ENCODE results near the gene KRTAP12-3. TPM values are rescaled to one million over a fixed set of nuclear protein-coding genes. Genes with fewer than 3 reads are reported as not detected.

KRTAP12-3 gene
- total and polyA plus RNA-seq, 9 of the 15 experiments (the other 6 are each of a cell fraction or from before 2014, with no cell fraction given) = not detected

DNA sequence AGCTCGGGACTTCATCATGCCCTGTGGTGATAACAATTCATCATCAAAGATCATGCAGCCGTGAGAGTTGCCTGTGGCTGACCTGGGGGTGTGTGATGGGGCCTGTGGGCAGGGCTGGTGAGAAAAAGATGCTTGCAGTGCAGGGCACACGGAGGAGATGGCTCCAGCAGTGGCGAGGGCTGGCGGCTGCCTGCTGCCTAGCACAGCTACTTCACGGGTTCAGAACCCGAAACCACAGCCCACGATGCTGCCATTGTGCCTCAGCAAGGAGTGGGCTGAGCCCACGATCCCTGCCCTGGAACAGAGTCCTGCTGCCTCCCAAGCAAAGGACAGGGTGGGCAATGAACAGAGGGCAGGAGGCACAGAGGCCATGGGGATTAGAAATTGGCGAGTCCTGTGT lies 31.5 kb upstream of the KRTAP12-3 start (continued):
- TF ChIP-seq FOXK2 (conservative IDR thresholded peaks at IDR 0.05 in 1 of 2, IDR thresholded peaks at IDR 0.05 in 1 of 2; ENCODE audit: low read depth in 2 of 2) (no peak), ARID2 (IDR thresholded peaks at IDR 0.05) (no peak)

DNA sequence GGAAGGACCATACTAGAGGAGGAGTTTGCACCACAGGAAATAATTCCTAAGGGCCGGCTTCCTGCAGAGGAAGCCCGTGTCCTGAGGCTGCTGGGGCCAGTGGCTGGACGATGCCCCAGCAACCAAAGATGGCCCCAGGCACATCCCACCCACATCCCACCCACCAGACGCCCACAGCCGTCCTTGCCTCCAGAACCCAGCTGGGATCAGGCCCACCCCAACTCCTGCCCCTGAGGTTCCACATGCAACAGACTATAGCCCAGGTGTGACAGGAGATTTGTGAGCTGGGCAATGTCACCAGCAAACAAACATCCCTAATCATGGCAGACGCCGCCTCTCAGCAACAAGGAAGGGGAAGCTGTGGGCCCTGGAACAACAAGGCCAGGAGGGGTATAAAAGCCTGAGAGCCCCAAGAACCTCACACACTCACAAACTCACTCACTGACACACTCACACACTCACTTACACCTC lies 31.0 kb upstream of the KRTAP12-3 start, which contains the start of gene KRTAP10-9:
Gene KRTAP10-9 (plus strand): TSS at position 421 of the 471 bp plus-strand sequence. CDS start 79 bp downstream, outside the sequence.
- H3K79me2 ChIP-seq (ENCODE audit: control insufficient read depth, insufficient read depth, low read length) = no peaks in the 10 kb centered on the region
- WGBS (ENCODE audit: insufficient coverage, low coverage, missing lambda C conversion rate) = 0% methylated on average over 7 of the region's 7 CpGs
- H3K9me3 ChIP-seq (replicated peaks; ENCODE audit: control insufficient read depth, insufficient read depth, low read depth, low read length) = peaks cover 5% of the 10 kb centered on the region; the same call in 1 of the 2 replicates
- DNase-seq (ENCODE audit: extremely low read depth in 1 of 4, low spot score in 3 of 4) (no peak), ATAC-seq (no peak), FAIRE-seq (no peak)
- ChIA-PET CTCF (ENCODE audit: low intra/inter-chr PET ratio) (no interaction called here), POLR2A (no interaction called here)
- in situ Hi-C loops (cut with MboI) = no loop called here
- H3K27ac ChIP-seq (ENCODE audit: extremely low read depth, low read depth, low read length) = no peak within 1 kb of the TSS
- no TSS peak for BruUV-seq (replicated peaks)
- intact Hi-C loops (cut with micrococcal nuclease) = no loop called here
- no peaks in the 10 kb centered on the region for H4K20me1 ChIP-seq (replicated peaks; ENCODE audit: control insufficient read depth, insufficient read depth, low read length)
- H3K4me3 ChIP-seq = no peak within 1 kb of the TSS
- H3K36me3 ChIP-seq (ENCODE audit: control insufficient read depth, insufficient read depth, low read length) = no peaks in the 10 kb centered on the region
- no peak within 1 kb of the TSS for H2AFZ ChIP-seq (ENCODE audit: low read depth, low read length)
- H3K9me1 ChIP-seq (ENCODE audit: control insufficient read depth, insufficient read depth, low read length) = no peaks in the 10 kb centered on the region
- no peak within 1 kb of the TSS for H3K4me2 ChIP-seq (ENCODE audit: insufficient read depth, low read length)
- no peaks in the 10 kb centered on the region for H3K4me1 ChIP-seq (replicated peaks in 1 of 2; ENCODE audit: control insufficient read depth in 2 of 2, insufficient read depth in 2 of 2, low read length in 2 of 2)
- H3K9ac ChIP-seq (ENCODE audit: insufficient read depth in 1 of 2, low read depth in 2 of 2, low read length in 2 of 2) = no peak within 1 kb of the TSS
- peaks cover 0 to 6% of the 10 kb centered on the region in 2 experiments; a peak in 1 of 5 replicates for H3K27me3 ChIP-seq (ENCODE audit: control insufficient read depth in 2 of 2, insufficient read depth in 2 of 2, low read length in 2 of 2)
- TF ChIP-seq SMARCA5 (IDR thresholded peaks at IDR 0.05) (no peak), RBM14 (IDR thresholded peaks at IDR 0.05; ENCODE audit: borderline replicate concordance, insufficient read depth, low read depth, low read length) (no peak), POLR2H (tag; IDR thresholded peaks at IDR 0.05; ENCODE audit: low read depth) (no peak), BRF1 (IDR thresholded peaks at IDR 0.05; ENCODE audit: borderline replicate concordance, extremely low read depth, insufficient read length) (no peak), ZNF512 (tag; IDR thresholded peaks at IDR 0.05) (no peak), E4F1 (CRISPR knock-in tag; IDR thresholded peaks at IDR 0.05; ENCODE audit: borderline replicate concordance) (no peak), ZNF77 (CRISPR knock-in tag; IDR thresholded peaks at IDR 0.05) (no peak), NR2C1 (IDR thresholded peaks at IDR 0.05) (no peak), NR2C1 (tag; IDR thresholded peaks at IDR 0.05) (no peak), YBX1 (IDR thresholded peaks at IDR 0.05) (no peak)
- TF ChIP-seq, protein P1, sequence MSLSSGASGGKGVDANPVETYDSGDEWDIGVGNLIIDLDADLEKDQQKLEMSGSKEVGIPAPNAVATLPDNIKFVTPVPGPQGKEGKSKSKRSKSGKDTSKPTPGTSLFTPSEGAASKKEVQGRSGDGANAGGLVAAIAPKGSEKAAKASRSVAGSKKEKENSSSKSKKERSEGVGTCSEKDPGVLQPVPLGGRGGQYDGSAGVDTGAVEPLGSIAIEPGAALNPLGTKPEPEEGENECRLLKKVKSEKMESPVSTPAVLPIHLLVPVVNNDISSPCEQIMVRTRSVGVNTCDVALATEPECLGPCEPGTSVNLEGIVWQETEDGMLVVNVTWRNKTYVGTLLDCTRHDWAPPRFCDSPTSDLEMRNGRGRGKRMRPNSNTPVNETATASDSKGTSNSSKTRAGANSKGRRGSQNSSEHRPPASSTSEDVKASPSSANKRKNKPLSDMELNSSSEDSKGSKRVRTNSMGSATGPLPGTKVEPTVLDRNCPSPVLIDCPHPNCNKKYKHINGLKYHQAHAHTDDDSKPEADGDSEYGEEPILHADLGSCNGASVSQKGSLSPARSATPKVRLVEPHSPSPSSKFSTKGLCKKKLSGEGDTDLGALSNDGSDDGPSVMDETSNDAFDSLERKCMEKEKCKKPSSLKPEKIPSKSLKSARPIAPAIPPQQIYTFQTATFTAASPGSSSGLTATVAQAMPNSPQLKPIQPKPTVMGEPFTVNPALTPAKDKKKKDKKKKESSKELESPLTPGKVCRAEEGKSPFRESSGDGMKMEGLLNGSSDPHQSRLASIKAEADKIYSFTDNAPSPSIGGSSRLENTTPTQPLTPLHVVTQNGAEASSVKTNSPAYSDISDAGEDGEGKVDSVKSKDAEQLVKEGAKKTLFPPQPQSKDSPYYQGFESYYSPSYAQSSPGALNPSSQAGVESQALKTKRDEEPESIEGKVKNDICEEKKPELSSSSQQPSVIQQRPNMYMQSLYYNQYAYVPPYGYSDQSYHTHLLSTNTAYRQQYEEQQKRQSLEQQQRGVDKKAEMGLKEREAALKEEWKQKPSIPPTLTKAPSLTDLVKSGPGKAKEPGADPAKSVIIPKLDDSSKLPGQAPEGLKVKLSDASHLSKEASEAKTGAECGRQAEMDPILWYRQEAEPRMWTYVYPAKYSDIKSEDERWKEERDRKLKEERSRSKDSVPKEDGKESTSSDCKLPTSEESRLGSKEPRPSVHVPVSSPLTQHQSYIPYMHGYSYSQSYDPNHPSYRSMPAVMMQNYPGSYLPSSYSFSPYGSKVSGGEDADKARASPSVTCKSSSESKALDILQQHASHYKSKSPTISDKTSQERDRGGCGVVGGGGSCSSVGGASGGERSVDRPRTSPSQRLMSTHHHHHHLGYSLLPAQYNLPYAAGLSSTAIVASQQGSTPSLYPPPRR (CRISPR knock-in tag; IDR thresholded peaks at IDR 0.05; ENCODE audit: borderline replicate concordance) = no peak
